K562 (cell line): ENCODE results near the gene SAP130. TPM values are rescaled to one million over a fixed set of nuclear protein-coding genes. Genes with fewer than 3 reads are reported as not detected.

ENCODE experiments used
- PURB ChIP-seq: sonication (generic); formaldehyde crosslinking; IDR thresholded peaks from 2 replicates; pipeline ENCODE4 v1.9.0; 2021; ENCODE audit warnings: low read depth, mild to moderate bottlenecking, missing genetic modification reagents
- ZBTB40 ChIP-seq, 2 experiments: fragments of 450-650 bp in 1 of 2; sonication (generic) in 1 of 2; formaldehyde crosslinking in 1 of 2; IDR thresholded peaks; 2 replicates each; pipeline versions ENCODE4 v1.7.1 to v1.9.0; 2016 to 2022; ENCODE audit warnings: inconsistent platforms in 1 of 2, mild to moderate bottlenecking in 1 of 2, missing genetic modification reagents in 1 of 2
- polyA plus RNA-seq, 8 experiments: library from polyadenylated mRNA; depleted of rRNA in 4 of 8; stranded (reverse) in 5 of 8; unstranded in 3 of 8; fragments of >200 nt; fragmentation: Nextera tagmentation in 2 of 8; fragmentation: Illumina TruSeq in 1 of 8; extraction: Ambion mirVana in 2 of 8; extraction: Trizol in 1 of 8; gene quantifications; 2 replicates each; pipeline versions ENCODE4 v1.2.1 to v1.2.3, GENCODE V29; 2011 to 2014; ENCODE audit warnings: inconsistent platforms in 1 of 8, missing spikeins in 1 of 8
- total RNA-seq, 7 experiments: library from RNA; depleted of rRNA in 6 of 7; stranded (reverse); fragments of >200 nt in 6 of 7; fragmentation: Illumina TruSeq in 2 of 7; extraction: Trizol in 2 of 7; gene quantifications; 2 replicates each; pipeline versions ENCODE4 v1.2.1 to v1.2.3, GENCODE V29; 2011 to 2021; ENCODE audit warnings: low replicate concordance in 1 of 7

The SAP130 gene
- total and polyA plus RNA-seq, 9 of the 15 experiments (the other 6 are each of a cell fraction or from before 2014, with no cell fraction given): 4.5 to 33.4 (median 7.4) TPM

GRCh38 chr2:127940641-127941040 is 87.2 kb downstream of the SAP130 start (continued):
- TF ChIP-seq ZBTB40 (IDR thresholded peaks at IDR 0.05) (no peak), ZBTB40 (CRISPR knock-in tag; IDR thresholded peaks at IDR 0.05) (no peak), PURB (CRISPR knock-in tag) (no peak)
